T-helper 1 cell treated with Interleukin-12 subunit alpha and Interleukin-12 subunit beta and Interleukin-4 antibody, amounts not matched to agents 30 ng/mL and 1 ng/mL, for 36 hours (primary cell): ENCODE results near the gene OBI1. TPM values are rescaled to one million over a fixed set of nuclear protein-coding genes. Genes with fewer than 3 reads are reported as not detected.

ENCODE experiments used
- intact Hi-C: fragments of 100-400 bp; cut with micrococcal nuclease; formaldehyde crosslinking; loops from one replicate; pipeline ENCODE4 v1.15.1; 2024
- total RNA-seq: library from RNA; stranded (reverse); gene quantifications from 2 replicates; pipeline ENCODE4 v1.2.3, GENCODE V29; 2022

The OBI1 gene
- total RNA-seq, 1 donor from 2014 or later, result 17.8 TPM

DNA sequence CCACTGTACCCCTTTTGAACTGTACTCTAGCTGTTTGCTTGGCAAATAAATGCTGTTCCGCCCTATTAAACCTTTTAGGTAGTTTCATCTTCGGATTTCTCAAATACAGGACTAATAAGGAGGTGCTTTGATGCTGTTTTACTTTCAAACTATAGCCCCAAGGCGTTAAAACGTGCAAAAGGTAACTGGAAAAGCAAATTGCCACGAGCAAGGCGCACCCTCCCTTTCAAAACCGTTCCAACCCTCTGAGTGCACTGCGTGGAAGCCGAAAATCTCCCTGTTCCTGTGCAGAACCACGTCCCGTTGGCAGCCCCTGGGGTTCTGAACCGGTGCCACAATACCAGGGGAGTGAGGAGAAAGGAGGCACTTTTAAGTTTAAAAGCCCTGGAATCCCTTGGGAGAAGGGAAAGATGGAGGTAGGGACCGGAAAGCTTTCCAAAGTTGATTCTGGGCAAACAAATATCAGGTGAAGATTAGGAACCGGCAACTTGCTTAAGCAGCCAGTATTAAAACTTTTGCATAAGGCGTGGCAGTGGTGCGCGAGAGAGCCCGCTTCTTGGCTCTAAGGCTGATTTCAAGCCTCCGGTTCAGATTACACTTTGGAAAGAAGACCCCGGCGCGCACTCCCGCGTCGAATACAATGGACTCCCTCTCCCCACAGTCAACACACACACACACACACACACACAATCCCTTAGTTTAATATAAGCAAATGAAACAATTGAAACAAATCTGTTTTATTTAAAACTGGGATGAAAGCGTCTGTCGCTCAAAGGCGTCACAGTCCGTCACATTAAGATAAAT is 65.1 kb downstream of the OBI1 start:
- intact Hi-C loops, result loop anchor here (10.0 kb wide), 1 partner anchor 459 kb away; no protein-coding TSS in a partner anchor

- intact Hi-C loops, result loop anchor here (10.0 kb wide), 1 partner anchor 458 kb away; no protein-coding TSS in a partner anchor
These were observed 65.8 kb downstream of the OBI1 start for GRCh38 chr13:78593129-78593528.

- intact Hi-C loops, result loop anchor here (10.0 kb wide), 1 partner anchor 458 kb away; no protein-coding TSS in a partner anchor
These were observed 66.4 kb downstream of the OBI1 start for GRCh38 chr13:78592584-78592983.

DNA sequence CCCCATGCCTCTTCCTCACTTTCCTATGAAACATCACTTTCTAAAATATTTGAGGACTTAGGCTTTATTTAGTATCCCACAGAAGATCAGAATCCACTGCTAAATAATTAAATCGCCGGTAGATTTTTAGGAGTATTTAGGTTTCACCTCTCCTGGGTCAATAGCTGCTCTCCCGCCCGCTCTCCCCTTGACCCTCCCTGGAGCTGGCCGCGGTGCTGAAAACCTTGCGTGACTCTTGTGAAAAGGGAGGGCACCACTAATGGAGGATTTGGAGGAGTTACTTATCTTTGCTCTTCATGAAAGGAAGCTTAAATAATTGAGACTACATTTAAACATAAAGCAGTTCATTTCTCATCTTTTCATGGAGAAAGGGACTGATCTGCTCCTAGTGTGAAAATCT is 69.7 kb downstream of the OBI1 start:
- intact Hi-C loops, result no loop called here

DNA sequence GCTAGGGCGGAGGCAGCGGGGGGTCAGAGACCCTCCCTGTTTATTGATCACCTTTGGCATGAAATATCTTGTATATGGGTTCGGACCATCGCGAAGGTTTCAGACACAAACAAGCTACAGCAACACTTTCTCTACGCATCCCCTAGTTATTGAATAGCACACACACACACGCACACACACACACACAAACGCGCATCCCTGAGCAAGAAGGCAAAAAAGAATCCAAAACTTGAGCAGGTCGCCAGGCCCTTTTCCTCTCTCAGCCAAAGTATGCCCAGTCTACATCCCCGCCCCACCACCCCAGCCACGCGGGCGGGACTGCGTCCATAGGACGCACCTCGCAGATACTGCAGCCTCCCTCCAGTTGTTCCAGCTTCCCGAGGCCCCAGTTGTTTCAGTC is 71.6 kb downstream of the OBI1 start:
- intact Hi-C loops, result no loop called here

DNA sequence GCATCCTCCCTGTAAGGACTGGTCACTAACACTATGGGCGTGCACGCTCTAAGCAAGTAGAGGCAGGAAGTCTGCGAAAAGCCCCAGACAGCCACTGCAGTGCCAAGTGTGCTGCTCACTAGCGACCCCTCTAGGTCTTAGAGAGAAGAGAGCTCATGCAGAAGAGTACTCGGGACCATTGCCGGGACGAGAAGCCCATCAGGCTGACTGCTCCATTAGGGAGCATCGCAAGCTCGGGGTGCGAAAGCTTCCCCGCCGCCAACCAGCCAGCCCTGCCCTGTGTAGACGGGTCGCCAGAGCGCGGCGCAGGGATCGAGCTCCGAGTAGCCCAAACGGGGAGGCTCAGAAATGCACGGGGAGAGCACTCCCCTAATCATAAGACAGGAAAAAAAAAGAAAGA is 72.2 kb downstream of the OBI1 start:
- intact Hi-C loops, result no loop called here

DNA sequence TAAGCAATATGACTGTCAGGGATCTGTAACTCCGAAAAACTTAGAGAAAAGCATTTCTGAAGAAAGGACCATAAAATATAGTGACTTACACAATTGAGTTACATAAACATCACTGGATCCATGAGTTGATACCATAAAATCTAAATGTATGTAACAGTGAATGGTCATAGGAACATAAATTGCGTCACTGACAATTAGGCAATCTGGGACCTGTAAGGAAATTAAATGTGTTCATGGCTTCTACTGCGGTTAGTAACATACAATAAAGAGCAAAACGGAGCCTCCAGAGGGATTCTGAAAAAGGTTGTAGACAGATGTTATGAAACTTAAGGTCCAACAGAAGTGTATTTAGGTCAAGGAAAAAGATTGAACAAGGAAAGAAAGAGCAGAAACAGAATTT is 82.7 kb downstream of the OBI1 start:
- intact Hi-C loops, result no loop called here

- intact Hi-C loops, result no loop called here
These were observed 86.5 kb downstream of the OBI1 start for GRCh38 chr13:78572459-78572858.

- intact Hi-C loops, result no loop called here
These were observed 89.9 kb downstream of the OBI1 start for GRCh38 chr13:78569029-78569428.

GRCh38 chr13:78566631-78567030 is 92.3 kb downstream of the OBI1 start:
- intact Hi-C loops, result no loop called here

Other genes starting within 250 kb of the OBI1 start
- gene POU4F1, start 55.6 kb downstream of the OBI1 start, total RNA-seq, result 0.32 and 0.46 TPM in 2 replicates